Suppressor macrophage (primary cell): ENCODE data around the gene TOPAZ1.

Source experiments
- DNase-seq, 4 experiments: peaks; one replicate each; pipeline ENCODE4 v3.0.0-alpha.2; 2020 to 2022

Gene TOPAZ1

GRCh38 chr3:44248152-44248551 lies 6.5 kb downstream of the TOPAZ1 start:
- no peak for DNase-seq

- DNase-seq = no peak
Observed at GRCh38 chr3:44252332-44252959, 10.8 kb downstream of the TOPAZ1 start.

GRCh38 chr3:44259404-44259803 lies 17.7 kb downstream of the TOPAZ1 start:
- no peak for DNase-seq

GRCh38 chr3:44264146-44264545 lies 22.5 kb downstream of the TOPAZ1 start:
- no peak for DNase-seq

- DNase-seq = no peak
Observed at GRCh38 chr3:44265815-44266214, 24.1 kb downstream of the TOPAZ1 start.

- no peak for DNase-seq
Observed at GRCh38 chr3:44272191-44272590, 30.5 kb downstream of the TOPAZ1 start.

- no peak for DNase-seq
Observed at GRCh38 chr3:44277925-44278324, 36.2 kb downstream of the TOPAZ1 start.

GRCh38 chr3:44280077-44280476 lies 38.4 kb downstream of the TOPAZ1 start:
- no peak for DNase-seq

GRCh38 chr3:44280631-44281030 lies 38.9 kb downstream of the TOPAZ1 start:
- DNase-seq = no peak

GRCh38 chr3:44284949-44285348 lies 43.3 kb downstream of the TOPAZ1 start:
- DNase-seq = no peak

- no peak for DNase-seq
Observed at GRCh38 chr3:44289882-44290462, 48.3 kb downstream of the TOPAZ1 start.

- no peak for DNase-seq
Observed at GRCh38 chr3:44292276-44292675, 50.6 kb downstream of the TOPAZ1 start.

- DNase-seq = no peak
Observed at GRCh38 chr3:44292947-44293346, 51.3 kb downstream of the TOPAZ1 start.

- no peak for DNase-seq
Observed at GRCh38 chr3:44297255-44297654, 55.6 kb downstream of the TOPAZ1 start.

- DNase-seq = no peak
Observed at GRCh38 chr3:44301746-44302145, 60.1 kb downstream of the TOPAZ1 start.

GRCh38 chr3:44309500-44309899 lies 67.8 kb downstream of the TOPAZ1 start:
- DNase-seq = no peak

GRCh38 chr3:44318891-44319311 lies 77.2 kb downstream of the TOPAZ1 start:
- peak in 2 of 4 experiments; percentile 6 to 13 for DNase-seq

- DNase-seq = no peak
Observed at GRCh38 chr3:44321335-44321734, 79.6 kb downstream of the TOPAZ1 start.

- DNase-seq = peak; percentile 70 to 82 (median 75)
Observed at GRCh38 chr3:44323341-44323955, 81.8 kb downstream of the TOPAZ1 start.

GRCh38 chr3:44324584-44324983 lies 82.9 kb downstream of the TOPAZ1 start:
- DNase-seq = no peak

GRCh38 chr3:44326019-44326418 lies 84.3 kb downstream of the TOPAZ1 start:
- no peak for DNase-seq

- no peak for DNase-seq
Observed at GRCh38 chr3:44326515-44326914, 84.8 kb downstream of the TOPAZ1 start.

GRCh38 chr3:44329946-44330345 lies 88.3 kb downstream of the TOPAZ1 start:
- DNase-seq = peak in 3 of 4 experiments; percentile 8 to 52 (median 34)

- DNase-seq = no peak
Observed at GRCh38 chr3:44330444-44330843, 88.8 kb downstream of the TOPAZ1 start.
